GM23338 (cell line): ENCODE measurements around the gene MEF2A. TPM values are rescaled to one million over a fixed set of nuclear protein-coding genes. Genes with fewer than 3 reads are reported as not detected.

Experiments used
- ATAC-seq: fragments of 200-7000 bp; cut with Tn5 transposase; 3 replicates; pipeline ENCODE4 v1.9.1; 2020
- DNase-seq: peaks from one replicate; pipeline ENCODE4 v3.0.0-alpha.2; 2015; ENCODE audit warnings: low spot score
- H2AFZ ChIP-seq: fragments of 200-600 bp; sonication (generic); 2 replicates; pipeline ENCODE4 v1.8.0; 2016; ENCODE audit warnings: antibody characterized with exemption, mild to moderate bottlenecking, moderate library complexity
- H3F3A ChIP-seq: fragments of 200-600 bp; sonication (generic); replicated peaks from 2 replicates; pipeline ENCODE4 v1.8.0; 2017; ENCODE audit warnings: antibody characterized with exemption, mixed run types, low read depth
- H3K27ac ChIP-seq: fragments of 200-600 bp; sonication (generic); 2 replicates; pipeline ENCODE4 v1.6.1; 2016; ENCODE audit warnings: low read depth
- H3K27me3 ChIP-seq: fragments of 200-600 bp; sonication (generic); 2 replicates; pipeline ENCODE4 v1.8.0; 2016; ENCODE audit warnings: mild to moderate bottlenecking, mixed run types, moderate library complexity; ENCODE audit not compliant: insufficient read depth
- H3K36me3 ChIP-seq: fragments of 200-600 bp; sonication (generic); 2 replicates; pipeline ENCODE4 v1.8.0; 2016; ENCODE audit warnings: mild to moderate bottlenecking; ENCODE audit not compliant: insufficient read depth
- H3K4me1 ChIP-seq: fragments of 200-600 bp; sonication (generic); 2 replicates; pipeline ENCODE4 v1.8.0; 2016; ENCODE audit warnings: mild to moderate bottlenecking, moderate library complexity; ENCODE audit not compliant: insufficient read depth
- H3K4me2 ChIP-seq: fragments of 200-600 bp; sonication (generic); 2 replicates; pipeline ENCODE4 v1.7.1; 2017; ENCODE audit warnings: mixed run types
- H3K4me3 ChIP-seq: fragments of 200-600 bp; sonication (generic); 2 replicates; pipeline ENCODE4 v1.6.1; 2016; ENCODE audit warnings: mixed run types
- H3K79me2 ChIP-seq: fragments of 200-600 bp; sonication (generic); replicated peaks from 2 replicates; pipeline ENCODE4 v1.8.0; 2017; ENCODE audit warnings: mild to moderate bottlenecking; ENCODE audit not compliant: insufficient read depth
- H3K9me2 ChIP-seq: fragments of 200-600 bp; sonication (generic); 2 replicates; pipeline ENCODE4 v1.8.0; 2017; ENCODE audit not compliant: insufficient read depth
- H4K20me1 ChIP-seq: fragments of 200-600 bp; sonication (generic); replicated peaks from 2 replicates; pipeline ENCODE4 v1.8.0; 2017; ENCODE audit warnings: mild to moderate bottlenecking; ENCODE audit not compliant: insufficient read depth
- H3K27ac Mint-ChIP-seq: 2 replicates; pipeline ENCODE4 v1.8.0; 2020; ENCODE audit warnings: inconsistent platforms, mild to moderate bottlenecking, moderate library complexity, mixed read lengths
- H3K27me3 Mint-ChIP-seq: 3 replicates; pipeline ENCODE4 v1.8.0; 2022; ENCODE audit warnings: low read depth, mild to moderate bottlenecking, moderate library complexity, mixed read lengths, inconsistent platforms; ENCODE audit not compliant: insufficient read depth, poor library complexity
- H3K36me3 Mint-ChIP-seq: 3 replicates; pipeline ENCODE4 v1.8.0; 2021; ENCODE audit warnings: low read depth, mild to moderate bottlenecking, inconsistent platforms, moderate library complexity, mixed read lengths
- H3K4me1 Mint-ChIP-seq: 3 replicates; pipeline ENCODE4 v1.8.0; 2020; ENCODE audit warnings: mild to moderate bottlenecking, inconsistent platforms, mixed read lengths
- H3K4me3 Mint-ChIP-seq: 3 replicates; pipeline ENCODE4 v1.8.0; 2021; ENCODE audit warnings: moderate library complexity, mild to moderate bottlenecking, inconsistent platforms, mixed read lengths
- H3K9me3 Mint-ChIP-seq: 3 replicates; pipeline ENCODE4 v1.8.0; 2020; ENCODE audit warnings: moderate library complexity, mild to moderate bottlenecking, inconsistent platforms, mixed read lengths
- CREB1 ChIP-seq: fragments of 250-450 bp; sonication (Bioruptor Pico); IDR thresholded peaks from 2 replicates; pipeline ENCODE4 v1.5.0; 2020; ENCODE audit warnings: low read depth, mild to moderate bottlenecking, moderate library complexity
- EZH2 ChIP-seq: fragments of 200-600 bp; sonication (generic); IDR thresholded peaks from one replicate; pipeline ENCODE4 v1.8.0; 2017; ENCODE audit warnings: antibody characterized with exemption, mild to moderate bottlenecking, low read depth; ENCODE audit not compliant: unreplicated experiment
- NANOG ChIP-seq: IDR thresholded peaks from 2 replicates; pipeline ENCODE4 v1.6.1; 2016; ENCODE audit warnings: antibody characterized with exemption, borderline replicate concordance
- POLR2AphosphoS5 ChIP-seq: IDR thresholded peaks from 2 replicates; pipeline ENCODE4 v1.6.1; 2016; ENCODE audit warnings: antibody characterized with exemption, low read depth
- polyA plus RNA-seq: library from polyadenylated mRNA; unstranded; fragments of >200 nt; fragmentation: Nextera tagmentation; extraction: Ambion mirVana; gene quantifications from 2 replicates; pipeline ENCODE4 v1.2.1, GENCODE V29; 2016
- total RNA-seq: library from RNA; depleted of rRNA; stranded (reverse); fragments of >200 nt; shearing (Covaris generic); gene quantifications from 2 replicates; pipeline ENCODE4 v1.2.3, GENCODE V29; 2014
- TF ChIP-seq, protein P1 (sequence below), 2 experiments: fragments of 200-600 bp in 1 of 2; sonication (generic) in 1 of 2; conservative IDR thresholded peaks; 2 replicates each; pipeline versions ENCODE4 v1.5.1 to v1.6.1; 2016 to 2017; ENCODE audit warnings: antibody characterized with exemption in 2 of 2, low read depth in 2 of 2, mild to moderate bottlenecking in 2 of 2, moderate library complexity in 1 of 2

The MEF2A gene
- total and polyA plus RNA-seq, 2 experiments from 2014 or later, result 20.3 to 42.3 TPM

- H3K4me1 ChIP-seq, result peaks cover 21% of the 10 kb centered on the region
- TF ChIP-seq, protein P1, sequence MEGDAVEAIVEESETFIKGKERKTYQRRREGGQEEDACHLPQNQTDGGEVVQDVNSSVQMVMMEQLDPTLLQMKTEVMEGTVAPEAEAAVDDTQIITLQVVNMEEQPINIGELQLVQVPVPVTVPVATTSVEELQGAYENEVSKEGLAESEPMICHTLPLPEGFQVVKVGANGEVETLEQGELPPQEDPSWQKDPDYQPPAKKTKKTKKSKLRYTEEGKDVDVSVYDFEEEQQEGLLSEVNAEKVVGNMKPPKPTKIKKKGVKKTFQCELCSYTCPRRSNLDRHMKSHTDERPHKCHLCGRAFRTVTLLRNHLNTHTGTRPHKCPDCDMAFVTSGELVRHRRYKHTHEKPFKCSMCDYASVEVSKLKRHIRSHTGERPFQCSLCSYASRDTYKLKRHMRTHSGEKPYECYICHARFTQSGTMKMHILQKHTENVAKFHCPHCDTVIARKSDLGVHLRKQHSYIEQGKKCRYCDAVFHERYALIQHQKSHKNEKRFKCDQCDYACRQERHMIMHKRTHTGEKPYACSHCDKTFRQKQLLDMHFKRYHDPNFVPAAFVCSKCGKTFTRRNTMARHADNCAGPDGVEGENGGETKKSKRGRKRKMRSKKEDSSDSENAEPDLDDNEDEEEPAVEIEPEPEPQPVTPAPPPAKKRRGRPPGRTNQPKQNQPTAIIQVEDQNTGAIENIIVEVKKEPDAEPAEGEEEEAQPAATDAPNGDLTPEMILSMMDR (conservative IDR thresholded peaks at IDR 0.05; ENCODE audit: low read depth in 2 of 2), result no peak
- TF ChIP-seq NANOG, result no peak
- no peak for ATAC-seq
- Mint-ChIP-seq H3K36me3 (peaks cover 9% of the 10 kb centered on the region; the same call in 2 of the 3 replicates), H3K4me3 (no peak overlapping the region), H3K27ac (no peak overlapping the region), H3K4me1 (peaks cover 54% of the 10 kb centered on the region), H3K27me3 (peaks cover 2% of the 10 kb centered on the region), H3K9me3 (no peaks in the 10 kb centered on the region; the same call in 2 of the 3 replicates)
- H3F3A ChIP-seq, result no peaks in the 10 kb centered on the region
- H2AFZ ChIP-seq, result no peak overlapping the region
- no peaks in the 10 kb centered on the region for H3K36me3 ChIP-seq
- no peaks in the 10 kb centered on the region for H3K27me3 ChIP-seq
- peaks cover 6% of the 10 kb centered on the region; the same call in 1 of the 2 replicates for H4K20me1 ChIP-seq
- DNase-seq, result no peak
- H3K4me3 ChIP-seq, result no peak overlapping the region
- no peak overlapping the region for H3K4me2 ChIP-seq
- no peak overlapping the region for H3K27ac ChIP-seq
- peaks cover 96% of the 10 kb centered on the region for H3K79me2 ChIP-seq
- H3K9me2 ChIP-seq, result no peaks in the 10 kb centered on the region
These were observed 40.9 kb downstream of the MEF2A start for GRCh38 chr15:99606646-99607045.

DNA sequence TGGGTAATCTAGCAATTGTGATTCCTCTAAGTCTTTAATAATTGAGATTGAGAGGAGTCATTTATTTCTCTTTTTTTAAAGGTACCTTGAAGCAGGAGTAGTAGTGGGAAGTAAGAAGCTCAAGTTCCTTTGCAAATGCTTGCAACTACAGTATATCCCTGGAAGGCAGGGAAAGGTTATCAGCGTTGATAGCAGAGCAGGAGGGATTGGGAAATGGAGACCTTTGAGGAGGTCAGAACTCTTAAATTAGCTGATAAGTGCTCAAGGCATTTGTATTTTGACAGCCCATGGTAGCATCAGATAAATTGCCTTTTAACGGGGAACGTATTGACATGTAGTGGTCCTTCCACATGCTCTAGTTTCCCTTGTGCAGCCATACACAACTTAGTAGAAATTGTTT is 47.7 kb downstream of the MEF2A start:
- H3K27me3 Mint-ChIP-seq, result no peaks in the 10 kb centered on the region
- H3K9me3 Mint-ChIP-seq, result no peaks in the 10 kb centered on the region
- Histone ChIP-seq H3K4me2 (no peak overlapping the region), H2AFZ (no peak overlapping the region), H3K79me2 (peaks cover 99% of the 10 kb centered on the region), H3K4me3 (no peak overlapping the region), H3F3A (no peaks in the 10 kb centered on the region), H3K27ac (no peak overlapping the region; the same call in 1 of the 2 replicates), H3K36me3 (no peaks in the 10 kb centered on the region), H3K27me3 (no peaks in the 10 kb centered on the region), H3K9me2 (no peaks in the 10 kb centered on the region), H3K4me1 (peaks cover 24% of the 10 kb centered on the region), H4K20me1 (no peaks in the 10 kb centered on the region; the same call in 1 of the 2 replicates)
- TF ChIP-seq CREB1 (CRISPR knock-in tag) (no peak), POLR2AphosphoS5 (no peak)
- TF ChIP-seq, protein P1 (conservative IDR thresholded peaks at IDR 0.05; ENCODE audit: low read depth in 2 of 2), result no peak
- no peak for ATAC-seq
- H3K27ac Mint-ChIP-seq, result no peak overlapping the region
- peaks cover 38% of the 10 kb centered on the region for H3K4me1 Mint-ChIP-seq
- H3K4me3 Mint-ChIP-seq, result no peak overlapping the region
- no peak for DNase-seq
- H3K36me3 Mint-ChIP-seq, result no peaks in the 10 kb centered on the region

DNA sequence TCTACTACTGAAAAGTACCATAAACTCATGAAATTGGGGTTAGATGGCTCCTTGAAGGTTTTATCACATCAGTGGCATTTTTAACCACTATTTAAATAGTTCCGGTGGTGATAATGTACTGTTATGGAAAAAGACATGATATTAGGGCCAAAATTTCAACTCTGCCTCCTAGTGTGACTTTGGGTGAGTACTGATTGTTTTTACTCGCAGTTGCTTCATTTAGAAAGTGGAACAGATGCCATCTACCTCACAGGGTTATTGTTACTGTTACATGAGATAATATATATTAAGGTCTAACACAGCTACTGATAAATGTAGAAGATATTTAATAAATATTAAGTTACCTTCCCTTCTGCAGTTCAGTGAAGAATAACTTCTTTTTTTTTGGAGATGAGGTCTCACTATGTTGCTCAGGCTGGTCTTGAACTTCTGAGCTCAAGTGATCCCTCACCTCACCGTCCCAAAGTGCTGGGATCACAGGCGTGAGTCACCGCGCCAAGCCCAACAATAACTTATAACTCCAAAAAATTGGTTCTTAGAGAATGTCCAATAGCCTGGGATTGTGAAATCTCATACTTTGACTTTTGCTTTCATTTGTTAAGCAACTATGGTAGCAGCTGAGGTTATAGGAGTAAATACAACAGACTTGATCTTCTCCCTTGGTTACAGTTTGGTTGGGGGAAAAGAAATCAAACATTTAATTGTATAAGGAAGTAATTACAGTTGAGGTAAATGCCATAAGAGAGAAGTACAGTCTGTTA is 48.3 kb downstream of the MEF2A start:
- peaks cover 44% of the 10 kb centered on the region for H3K4me1 Mint-ChIP-seq
- no peaks in the 10 kb centered on the region for H3K36me3 Mint-ChIP-seq
- H2AFZ ChIP-seq, result no peak overlapping the region
- H3K79me2 ChIP-seq, result peaks cover 97% of the 10 kb centered on the region
- TF ChIP-seq EZH2, result no peak
- H3K4me3 ChIP-seq, result no peak overlapping the region
- ATAC-seq (no peak), DNase-seq (no peak)
- no peak overlapping the region for H3K4me3 Mint-ChIP-seq
- no peak overlapping the region for H3K27ac ChIP-seq
- H3K27ac Mint-ChIP-seq, result no peak overlapping the region
- H3K27me3 ChIP-seq, result no peaks in the 10 kb centered on the region
- no peaks in the 10 kb centered on the region; the same call in 1 of the 2 replicates for H4K20me1 ChIP-seq
- H3K4me1 ChIP-seq, result peaks cover 30% of the 10 kb centered on the region
- no peaks in the 10 kb centered on the region for H3K27me3 Mint-ChIP-seq
- no peaks in the 10 kb centered on the region for H3K36me3 ChIP-seq
- H3K4me2 ChIP-seq, result no peak overlapping the region
- H3K9me3 Mint-ChIP-seq, result no peaks in the 10 kb centered on the region
- no peaks in the 10 kb centered on the region for H3F3A ChIP-seq
- H3K9me2 ChIP-seq, result no peaks in the 10 kb centered on the region
